Measurements from ENCODE around the gene RPL34. TPM values are rescaled to one million over a fixed set of nuclear protein-coding genes. Genes with fewer than 3 reads are reported as not detected.
A peak's percentile ranks its signal among the peaks of the same experiment; 100 is the strongest.

RPL34 gene
- total RNA-seq, 1 experiment from 2014 or later, result 695 TPM

GRCh38 chr4:108622022-108622421, 1.6 kb downstream of the RPL34 start:
- Histone ChIP-seq H3F3A (ENCODE audit: low read length, unreplicated experiment) (no peaks in the 10 kb centered on the region), H3K9ac (ENCODE audit: low read length) (peak overlapping the region; percentile 100; the same call in 1 of the 2 replicates), H3K4me1 (ENCODE audit: insufficient read depth, low read length) (peaks cover 17% of the 10 kb centered on the region), H3K4me3 (ENCODE audit: low read length) (peak overlapping the region; percentile 100), H4K20me1 (ENCODE audit: low read length) (peaks cover 41% of the 10 kb centered on the region), H2AFZ (ENCODE audit: low read length) (no peak overlapping the region), H3K36me3 (ENCODE audit: low read depth, low read length) (peaks cover 46% of the 10 kb centered on the region), H3K9me2 (replicated peaks; ENCODE audit: low read length) (no peaks in the 10 kb centered on the region), H3K27me3 (ENCODE audit: low read length) (no peaks in the 10 kb centered on the region), H3K4me2 (ENCODE audit: low read length) (peak overlapping the region; percentile 91), H3K27ac (ENCODE audit: low read length) (no peak overlapping the region), H3K79me2 (ENCODE audit: low read length) (peaks cover 45% of the 10 kb centered on the region), H3K9me3 (ENCODE audit: low read length) (no peaks in the 10 kb centered on the region)
- ChIA-PET POLR2A (ENCODE audit: unreplicated experiment) (no interaction called here), CTCF (no interaction called here)
- intact Hi-C loops (cut with micrococcal nuclease), result no loop called here
- no TSS peak for BruUV-seq (replicated peaks)
- ATAC-seq (no peak), DNase-seq (no peak)
- TF ChIP-seq EZH2phosphoT487 (IDR thresholded peaks at IDR 0.05; ENCODE audit: borderline replicate concordance, low read length) (no peak), EZH2 (IDR thresholded peaks at IDR 0.05; ENCODE audit: low read length, unreplicated experiment) (no peak), CTCF (conservative IDR thresholded peaks at IDR 0.05; ENCODE audit: low read depth, low read length) (no peak)

GRCh38 chr4:108622828-108623227, 2.5 kb downstream of the RPL34 start:
- Histone ChIP-seq H2AFZ (ENCODE audit: low read length) (no peak overlapping the region), H3K27me3 (ENCODE audit: low read length) (no peaks in the 10 kb centered on the region), H3K9me2 (replicated peaks; ENCODE audit: low read length) (no peaks in the 10 kb centered on the region), H3K4me1 (ENCODE audit: insufficient read depth, low read length) (peaks cover 17% of the 10 kb centered on the region), H3K79me2 (ENCODE audit: low read length) (peaks cover 45% of the 10 kb centered on the region), H3K9ac (ENCODE audit: low read length) (no peak overlapping the region), H3K36me3 (ENCODE audit: low read depth, low read length) (peaks cover 46% of the 10 kb centered on the region), H3K27ac (ENCODE audit: low read length) (no peak overlapping the region), H3K4me2 (ENCODE audit: low read length) (peak overlapping the region; percentile 91), H3F3A (ENCODE audit: low read length, unreplicated experiment) (no peaks in the 10 kb centered on the region), H3K4me3 (ENCODE audit: low read length) (peak overlapping the region; percentile 100), H4K20me1 (ENCODE audit: low read length) (peaks cover 41% of the 10 kb centered on the region), H3K9me3 (ENCODE audit: low read length) (no peaks in the 10 kb centered on the region)
- no TSS peak for BruUV-seq (replicated peaks)
- ChIA-PET POLR2A (ENCODE audit: unreplicated experiment) (interaction anchor here (0.7 kb wide), 1 partner anchor 11 kb away, joined by 4 read pairs; no protein-coding TSS in a partner anchor), CTCF (no interaction called here)
- ATAC-seq, result no peak
- TF ChIP-seq CTCF (conservative IDR thresholded peaks at IDR 0.05; ENCODE audit: low read depth, low read length), result no peak
- no peak for TF ChIP-seq EZH2 (IDR thresholded peaks at IDR 0.05; ENCODE audit: low read length, unreplicated experiment)
- no peak for TF ChIP-seq EZH2phosphoT487 (IDR thresholded peaks at IDR 0.05; ENCODE audit: borderline replicate concordance, low read length)
- DNase-seq, result no peak
- intact Hi-C loops (cut with micrococcal nuclease), result no loop called here

- H3K4me2 ChIP-seq (ENCODE audit: low read length), result no peak overlapping the region
- ATAC-seq (no peak), DNase-seq (no peak)
- TF ChIP-seq CTCF (conservative IDR thresholded peaks at IDR 0.05; ENCODE audit: low read depth, low read length) (no peak), EZH2phosphoT487 (IDR thresholded peaks at IDR 0.05; ENCODE audit: borderline replicate concordance, low read length) (no peak), EZH2 (IDR thresholded peaks at IDR 0.05; ENCODE audit: low read length, unreplicated experiment) (no peak)
- no peak overlapping the region for H3K27ac ChIP-seq (ENCODE audit: low read length)
- peaks cover 17% of the 10 kb centered on the region for H3K4me1 ChIP-seq (ENCODE audit: insufficient read depth, low read length)
- H3K9ac ChIP-seq (ENCODE audit: low read length), result no peak overlapping the region
- no peaks in the 10 kb centered on the region for H3F3A ChIP-seq (ENCODE audit: low read length, unreplicated experiment)
- no peaks in the 10 kb centered on the region for H3K27me3 ChIP-seq (ENCODE audit: low read length)
- POLR2A ChIA-PET (ENCODE audit: unreplicated experiment), result no interaction called here
- intact Hi-C loops (cut with micrococcal nuclease), result no loop called here
- H3K4me3 ChIP-seq (ENCODE audit: low read length), result no peak overlapping the region
- no peaks in the 10 kb centered on the region for H3K9me2 ChIP-seq (replicated peaks; ENCODE audit: low read length)
- no peak overlapping the region for H2AFZ ChIP-seq (ENCODE audit: low read length)
- peaks cover 50% of the 10 kb centered on the region for H3K36me3 ChIP-seq (ENCODE audit: low read depth, low read length)
- BruUV-seq (replicated peaks), result no TSS peak
- H3K9me3 ChIP-seq (ENCODE audit: low read length), result no peaks in the 10 kb centered on the region
- H3K79me2 ChIP-seq (ENCODE audit: low read length), result peaks cover 45% of the 10 kb centered on the region
- peaks cover 41% of the 10 kb centered on the region for H4K20me1 ChIP-seq (ENCODE audit: low read length)
- CTCF ChIA-PET, result no interaction called here
Measured at GRCh38 chr4:108624263-108625056, 4.1 kb downstream of the RPL34 start.
